H1 (cell line): ENCODE results near the gene PTGES3L. TPM values are rescaled to one million over a fixed set of nuclear protein-coding genes. Genes with fewer than 3 reads are reported as not detected.
A peak's percentile ranks its signal among the peaks of the same experiment; 100 is the strongest.

Experiments used
- CTCF ChIA-PET: fragments of 300-600 bp; sonication (Branson Sonifier 250); formaldehyde crosslinking; loops from one replicate; lab custom pipeline; 2021; ENCODE audit not compliant: partially characterized antibody; lab: Charles Lee
- POLR2A ChIA-PET: fragments of 300-600 bp; sonication (Branson Sonifier 250); formaldehyde crosslinking; loops from one replicate; lab custom pipeline; 2021; ENCODE audit warnings: inconsistent platforms; ENCODE audit not compliant: partially characterized antibody; lab: Charles Lee
- DNase-seq, 2 experiments: peaks; one replicate each; pipeline versions ENCODE4 v3.0.0 to v3.0.0-alpha.2; 2010 to 2022; ENCODE audit warnings: low spot score in 2 of 2, low read depth in 1 of 2, mixed read lengths in 1 of 2
- FAIRE-seq: peaks from 2 replicates; lab custom pipeline; 2011; peaks lifted over from hg19 to GRCh38; lab: Jason Lieb, UNC
- H2AFZ ChIP-seq: 2 replicates; pipeline ENCODE4 v1.8.1; 2012; ENCODE audit warnings: low read length, inconsistent platforms
- H2AK5ac ChIP-seq: 2 replicates; pipeline ENCODE4 v1.6.1; 2013; ENCODE audit warnings: low read depth, low read length
- H2BK120ac ChIP-seq: replicated peaks from 2 replicates; pipeline ENCODE3; 2013; ENCODE audit warnings: low read depth, low read length, inconsistent platforms
- H2BK12ac ChIP-seq: 2 replicates; pipeline ENCODE4 v1.6.1; 2013; ENCODE audit warnings: low read depth, low read length
- H2BK15ac ChIP-seq: 2 replicates; pipeline ENCODE4 v1.6.1; 2013; ENCODE audit warnings: low read length
- H2BK20ac ChIP-seq: 2 replicates; pipeline ENCODE4 v1.6.1; 2013; ENCODE audit warnings: low read length
- H2BK5ac ChIP-seq: 2 replicates; pipeline ENCODE4 v1.6.1; 2013; ENCODE audit warnings: low read depth, low read length
- H3K14ac ChIP-seq: 2 replicates; pipeline ENCODE4 v1.6.1; 2013; ENCODE audit warnings: inconsistent platforms; ENCODE audit not compliant: insufficient read length
- H3K18ac ChIP-seq: 2 replicates; pipeline ENCODE4 v1.6.1; 2013; ENCODE audit warnings: low read length; ENCODE audit errors: extremely low read depth
- H3K23ac ChIP-seq: 2 replicates; pipeline ENCODE4 v1.6.1; 2013; ENCODE audit warnings: inconsistent platforms; ENCODE audit not compliant: insufficient read length
- H3K23me2 ChIP-seq: 2 replicates; pipeline ENCODE4 v1.6.1; 2013; ENCODE audit warnings: low read depth, low read length
- H3K27ac ChIP-seq: 2 replicates; pipeline ENCODE4 v1.6.1; 2011; ENCODE audit warnings: low read depth, low read length, inconsistent platforms
- H3K27me3 ChIP-seq, 4 experiments: replicated peaks in 1 of 4; 1 replicate in 1 of 4; 2 replicates in 3 of 4; pipeline versions ENCODE4 v1.6.1 to v1.8.1; 2011 to 2013; ENCODE audit warnings: low read length in 3 of 4, mild to moderate bottlenecking in 3 of 4, inconsistent platforms in 2 of 4, mixed read lengths in 2 of 4, moderate library complexity in 1 of 4; ENCODE audit not compliant: control insufficient read depth in 3 of 4, insufficient read depth in 3 of 4; ENCODE audit errors: extremely low read depth in 1 of 4
- H3K36me3 ChIP-seq, 4 experiments: 2 replicates each; pipeline versions ENCODE4 v1.6.1 to v1.8.1; 2011 to 2013; ENCODE audit warnings: mild to moderate bottlenecking in 4 of 4, low read length in 3 of 4, moderate library complexity in 2 of 4, control low read depth in 1 of 4, inconsistent platforms in 1 of 4; ENCODE audit not compliant: insufficient read depth in 4 of 4, control insufficient read depth in 2 of 4
- H3K4ac ChIP-seq: replicated peaks from 2 replicates; pipeline ENCODE3; 2013; ENCODE audit warnings: low read length, low read depth, mixed read lengths, inconsistent platforms; ENCODE audit not compliant: insufficient read length
- H3K4me1 ChIP-seq, 4 experiments: replicated peaks in 1 of 4; 1 replicate in 1 of 4; 2 replicates in 3 of 4; pipeline versions ENCODE4 v1.6.1 to v1.8.1; 2011 to 2013; ENCODE audit warnings: low read length in 3 of 4, inconsistent platforms in 2 of 4, mixed read lengths in 1 of 4; ENCODE audit not compliant: insufficient read depth in 4 of 4, control insufficient read depth in 3 of 4
- H3K4me2 ChIP-seq, 2 experiments: 2 replicates each; pipeline versions ENCODE4 v1.6.1 to v1.8.1; 2011 to 2013; ENCODE audit warnings: low read depth in 2 of 2, low read length in 2 of 2, control low read depth in 1 of 2, inconsistent platforms in 1 of 2, mild to moderate bottlenecking in 1 of 2; ENCODE audit not compliant: insufficient read depth in 1 of 2
- H3K4me3 ChIP-seq, 4 experiments: fragments of 200-600, 300-600 bp in 1 of 4; sonication (generic), shearing (Covaris generic), sonication (Bioruptor Twin) in 1 of 4; 2 replicates each; pipeline versions ENCODE4 v1.5.1 to v1.8.1; 2011 to 2016; ENCODE audit warnings: low read length in 4 of 4, low read depth in 3 of 4, control low read depth in 2 of 4, inconsistent platforms in 2 of 4, mild to moderate bottlenecking in 2 of 4, mixed read lengths in 1 of 4, moderate library complexity in 1 of 4; ENCODE audit not compliant: insufficient read depth in 2 of 4; ENCODE audit errors: extremely low read depth in 1 of 4
- H3K56ac ChIP-seq: replicated peaks from 2 replicates; pipeline ENCODE3; 2013; ENCODE audit warnings: low read depth, mild to moderate bottlenecking, mixed read lengths, low read length, inconsistent platforms; ENCODE audit not compliant: insufficient read length
- H3K79me1 ChIP-seq: 2 replicates; pipeline ENCODE4 v1.6.1; 2013; ENCODE audit warnings: low read depth, low read length, control low read depth
- H3K79me2 ChIP-seq, 2 experiments: 2 replicates each; pipeline versions ENCODE4 v1.6.1 to v1.8.1; 2012 to 2013; ENCODE audit warnings: low read length in 2 of 2, mild to moderate bottlenecking in 2 of 2, inconsistent platforms in 1 of 2; ENCODE audit not compliant: insufficient read depth in 2 of 2, control insufficient read depth in 1 of 2
- H3K9ac ChIP-seq, 4 experiments: replicated peaks in 1 of 4; 1 replicate in 1 of 4; 2 replicates in 3 of 4; pipeline versions ENCODE4 v1.6.1 to v1.8.1; 2011 to 2013; ENCODE audit warnings: low read depth in 3 of 4, low read length in 3 of 4, control low read depth in 2 of 4, mild to moderate bottlenecking in 2 of 4, moderate library complexity in 2 of 4, inconsistent platforms in 1 of 4; ENCODE audit errors: extremely low read depth in 1 of 4
- H3K9me3 ChIP-seq, 2 experiments: 2 replicates each; pipeline versions ENCODE4 v1.6.1 to v1.8.1; 2012 to 2013; ENCODE audit warnings: mild to moderate bottlenecking in 2 of 2, moderate library complexity in 2 of 2, control low read depth in 1 of 2, inconsistent platforms in 1 of 2, low read depth in 1 of 2, low read length in 1 of 2, mixed read lengths in 1 of 2; ENCODE audit not compliant: insufficient read depth in 2 of 2
- H4K20me1 ChIP-seq, 2 experiments: replicated peaks in 1 of 2; 2 replicates each; pipeline versions ENCODE3 to v1.8.1; 2011 to 2013; ENCODE audit warnings: inconsistent platforms in 2 of 2, low read length in 2 of 2, mild to moderate bottlenecking in 1 of 2; ENCODE audit not compliant: insufficient read depth in 2 of 2, control insufficient read depth in 1 of 2
- H4K5ac ChIP-seq: 2 replicates; pipeline ENCODE4 v1.6.1; 2013; ENCODE audit warnings: low read length, low read depth, mixed read lengths, inconsistent platforms; ENCODE audit not compliant: insufficient read length
- H4K8ac ChIP-seq: 2 replicates; pipeline ENCODE4 v1.8.0; 2013; ENCODE audit warnings: mild to moderate bottlenecking, moderate library complexity, low read length, inconsistent platforms; ENCODE audit not compliant: insufficient read depth; ENCODE audit errors: extremely low read depth
- H4K91ac ChIP-seq: replicated peaks from 2 replicates; pipeline ENCODE3; 2013; ENCODE audit warnings: low read length, mixed read lengths, inconsistent platforms; ENCODE audit not compliant: insufficient read length
- HDAC2 ChIP-seq, 2 experiments: fragments of 300-600 bp in 1 of 2; sonication (generic) in 1 of 2; IDR thresholded peaks; 2 replicates each; pipeline ENCODE4 v1.6.1; 2011 to 2012; ENCODE audit warnings: low read depth in 2 of 2, low read length in 2 of 2, mild to moderate bottlenecking in 2 of 2, moderate library complexity in 2 of 2, borderline replicate concordance in 1 of 2, inconsistent platforms in 1 of 2
- RAD21 ChIP-seq, 2 experiments: IDR thresholded peaks in 1 of 2; conservative IDR thresholded peaks in 1 of 2; 2 replicates each; pipeline ENCODE4 v1.6.1; 2011; ENCODE audit warnings: low read depth in 2 of 2, low read length in 2 of 2, improper control_type of control experiment in 1 of 2, inconsistent platforms in 1 of 2, mild to moderate bottlenecking in 1 of 2, moderate library complexity in 1 of 2
- RBBP5 ChIP-seq: IDR thresholded peaks from 2 replicates; pipeline ENCODE4 v1.7.1; 2012; ENCODE audit warnings: low read depth, mild to moderate bottlenecking, inconsistent platforms, low read length, moderate library complexity, borderline replicate concordance
- RXRA ChIP-seq: IDR thresholded peaks from 2 replicates; pipeline ENCODE4 v1.6.1; 2011; ENCODE audit warnings: low read depth, mild to moderate bottlenecking, low read length, moderate library complexity; ENCODE audit not compliant: insufficient read depth
- SIN3A ChIP-seq, 2 experiments: IDR thresholded peaks in 1 of 2; conservative IDR thresholded peaks in 1 of 2; 2 replicates each; pipeline ENCODE4 v1.6.1; 2011 to 2012; ENCODE audit warnings: low read length in 2 of 2, improper control_type of control experiment in 1 of 2, low read depth in 1 of 2, mild to moderate bottlenecking in 1 of 2
- WGBS, 2 experiments: shearing (Covaris generic) in 1 of 2; methylation state at CpG; one replicate each; pipeline versions ENCODE4 v1.1.6 to v1.1.7; 2013 to 2015; ENCODE audit warnings: low lambda C conversion rate in 2 of 2, mixed read lengths in 2 of 2, inconsistent platforms in 1 of 2, low coverage in 1 of 2, missing lambda C conversion rate in 1 of 2; ENCODE audit not compliant: insufficient replicate concordance in 2 of 2, insufficient coverage in 1 of 2, insufficient read length in 1 of 2; ENCODE audit errors: extremely low coverage in 1 of 2, missing lambda C conversion rate in 1 of 2; 5-methylcytosine and 5-hydroxymethylcytosine counted together
- polyA plus RNA-seq, 7 experiments: library from polyadenylated mRNA; depleted of rRNA in 3 of 7; stranded (reverse) in 5 of 7; unstranded in 2 of 7; fragments of >200 nt in 5 of 7; fragments of 200-250 nt in 2 of 7; gene quantifications; 1 replicate in 5 of 7; 2 replicates in 1 of 7; 4 replicates in 1 of 7; pipeline versions ENCODE4 v1.2.1 to v1.2.3, GENCODE V29; 2011 to 2013; ENCODE audit warnings: missing spikeins in 2 of 7, mixed read lengths in 2 of 7
- total RNA-seq: library from RNA; stranded (reverse); fragmentation: NEBNext Ultra II Directional; extraction: Animal tissue kit (Norgen Biotek cat#: 25700); gene quantifications from 2 replicates; pipeline ENCODE4 v1.2.1, GENCODE V29; 2021
- TF ChIP-seq, protein P1 (sequence below): IDR thresholded peaks from 2 replicates; pipeline ENCODE4 v1.6.1; 2012; ENCODE audit warnings: low read length, inconsistent platforms

The PTGES3L gene
- total and polyA plus RNA-seq, 2 of the 8 experiments (the other 6 are each of a cell fraction or from before 2014, with no cell fraction given) = 3.0 to 3.6 TPM

DNA sequence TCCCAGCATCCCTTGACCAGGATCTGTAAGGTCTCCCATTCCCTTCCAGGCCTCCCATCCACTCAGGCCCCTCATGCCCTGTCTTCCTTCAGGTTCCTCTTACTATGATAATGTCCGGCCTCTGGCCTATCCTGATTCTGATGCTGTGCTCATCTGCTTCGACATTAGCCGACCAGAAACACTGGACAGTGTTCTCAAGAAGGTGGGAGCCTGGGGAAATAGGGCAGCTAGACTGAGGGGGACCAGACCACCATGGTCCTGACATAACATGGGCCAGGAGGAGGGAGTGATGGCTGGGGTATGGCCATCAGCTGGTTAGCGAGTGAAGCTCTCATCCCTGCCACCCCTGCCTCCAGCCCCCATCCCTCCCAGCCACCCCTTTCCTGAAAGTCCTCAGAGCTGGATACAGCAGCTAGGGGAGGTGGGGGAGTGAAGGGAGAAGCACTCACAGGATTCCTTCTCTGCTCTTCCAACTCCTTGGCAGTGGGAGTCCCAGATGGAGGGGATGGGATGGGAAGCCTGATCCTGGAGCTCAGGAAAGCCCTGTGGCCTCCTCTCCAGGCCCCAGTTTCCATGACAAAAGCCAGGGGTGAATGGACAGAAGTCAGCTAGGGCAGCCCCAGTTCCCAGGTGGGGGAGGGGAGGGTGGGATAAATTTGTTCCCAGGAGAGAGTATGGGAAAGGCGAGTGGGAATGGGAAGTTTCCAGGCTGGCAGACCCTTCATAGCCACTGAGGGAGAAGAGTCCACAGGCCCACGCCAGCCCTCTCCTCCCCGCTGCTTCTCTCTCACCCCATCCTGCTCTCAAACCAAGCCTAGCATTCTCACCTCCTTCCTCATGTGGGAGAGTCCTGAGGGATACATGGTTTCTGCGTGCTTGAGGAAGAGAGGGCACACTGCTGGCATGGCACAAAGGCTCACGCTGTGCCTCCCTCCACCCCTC, 47.5 kb upstream of the PTGES3L start:
- Histone ChIP-seq H3K4me2 (peak overlapping the region; percentile 64 to 69), H2BK20ac (peak overlapping the region; percentile 99), H3K27ac (no peak overlapping the region), H2AFZ (no peak overlapping the region), H3K14ac (no peak overlapping the region), H3K79me2 (peaks cover 0 to 6% of the 10 kb centered on the region in 2 experiments; a peak in 2 of 4 replicates), H4K20me1 (no peaks in the 10 kb centered on the region), H4K5ac (peak overlapping the region; percentile 65), H3K18ac (peak overlapping the region; percentile 96), H4K8ac (no peak overlapping the region), H3K4me1 (peaks cover 15 to 22% (median 17%) of the 10 kb centered on the region in 4 experiments), H2BK12ac (peak overlapping the region; percentile 92), H3K79me1 (no peaks in the 10 kb centered on the region; the same call in 1 of the 2 replicates), H2AK5ac (peak overlapping the region; percentile 78), H2BK15ac (no peak overlapping the region; the same call in 1 of the 2 replicates), H3K9me3 (no peaks in the 10 kb centered on the region), H3K4ac (peak overlapping the region; percentile 73), H3K9ac (no peak overlapping the region; a peak in 2 of 7 replicates), H3K23me2 (peaks cover 3% of the 10 kb centered on the region; the same call in 1 of the 2 replicates), H3K4me3 (peak overlapping the region in 2 of 4 experiments; percentile 1 to 41; a peak in 3 of 8 replicates), H3K56ac (no peak overlapping the region), H2BK5ac (peak overlapping the region; percentile 94), H3K36me3 (peaks cover 0 to 22% (median 4%) of the 10 kb centered on the region in 4 experiments; a peak in 2 of 8 replicates), H4K91ac (peak overlapping the region; percentile 92), H3K27me3 (no peaks in the 10 kb centered on the region), H2BK120ac (peak overlapping the region; percentile 69), H3K23ac (no peak overlapping the region)
- no peak for DNase-seq
- CTCF ChIA-PET = interaction anchor here (0.5 to 1.6 kb wide), 4 partner anchors 13 to 282 kb away, joined by 3 to 5 read pairs (median 3); no protein-coding TSS in a partner anchor
- FAIRE-seq = no peak
- POLR2A ChIA-PET = interaction anchor here (0.8 to 10.8 kb wide), 5 partner anchors 12 to 288 kb away, joined by 3 to 61 read pairs (median 3); no protein-coding TSS in a partner anchor
- WGBS, 2 experiments = 68% methylated on average over 7 of the region's 9 CpGs; no CpG with 5 or more reads in 1 of the 2 experiments
- TF ChIP-seq RXRA (peak; percentile 73; the same call in 1 of the 2 replicates), HDAC2 (IDR thresholded peaks at IDR 0.05; ENCODE audit: borderline replicate concordance in 1 of 2, low read depth in 2 of 2, low read length in 2 of 2) (0 out of 4 replicates have a peak, but pooled peaks of 1 of the 2 experiments have one; percentile 39), RBBP5 (peak; percentile 85; the same call in 1 of the 2 replicates), SIN3A (conservative IDR thresholded peaks at IDR 0.05 in 1 of 2, IDR thresholded peaks at IDR 0.05 in 1 of 2; ENCODE audit: low read depth in 1 of 2, low read length in 2 of 2) (no peak; a peak in 1 of 4 replicates), RAD21 (IDR thresholded peaks at IDR 0.05 in 1 of 2, conservative IDR thresholded peaks at IDR 0.05 in 1 of 2; ENCODE audit: low read depth in 2 of 2, low read length in 2 of 2) (0 out of 4 replicates have a peak, but pooled peaks of 1 of the 2 experiments have one; percentile 12)
- TF ChIP-seq, protein P1, sequence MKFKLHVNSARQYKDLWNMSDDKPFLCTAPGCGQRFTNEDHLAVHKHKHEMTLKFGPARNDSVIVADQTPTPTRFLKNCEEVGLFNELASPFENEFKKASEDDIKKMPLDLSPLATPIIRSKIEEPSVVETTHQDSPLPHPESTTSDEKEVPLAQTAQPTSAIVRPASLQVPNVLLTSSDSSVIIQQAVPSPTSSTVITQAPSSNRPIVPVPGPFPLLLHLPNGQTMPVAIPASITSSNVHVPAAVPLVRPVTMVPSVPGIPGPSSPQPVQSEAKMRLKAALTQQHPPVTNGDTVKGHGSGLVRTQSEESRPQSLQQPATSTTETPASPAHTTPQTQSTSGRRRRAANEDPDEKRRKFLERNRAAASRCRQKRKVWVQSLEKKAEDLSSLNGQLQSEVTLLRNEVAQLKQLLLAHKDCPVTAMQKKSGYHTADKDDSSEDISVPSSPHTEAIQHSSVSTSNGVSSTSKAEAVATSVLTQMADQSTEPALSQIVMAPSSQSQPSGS = no peak
